Renal cortex interstitium (tissue), 11 donors: ENCODE results near the gene CIITA. TPM values are rescaled to one million over a fixed set of nuclear protein-coding genes. Genes with fewer than 3 reads are reported as not detected.
"Not testable (repeated sequence)": the region's sequence is repeated elsewhere in the genome, so short reads cannot be mapped to it uniquely, and the experiment has no call there.

ENCODE experiments used
- DNase-seq, 11 donors: peaks; one replicate each; pipeline ENCODE4 v3.0.0-alpha.2; 2013; ENCODE audit warnings: low read depth in 9 of 11, low spot score in 4 of 11; ENCODE audit errors: extremely low read depth in 1 of 11
- polyA plus RNA-seq, 3 donors: library from polyadenylated mRNA; unstranded; fragments of 120-200 nt; gene quantifications; one replicate each; pipeline ENCODE4 v1.2.1, GENCODE V29; 2013; ENCODE audit not compliant: insufficient read length in 3 of 3

The CIITA gene
- polyA plus RNA-seq, 3 donors, result 4.8 to 10.7 (median 5.0) TPM

DNA sequence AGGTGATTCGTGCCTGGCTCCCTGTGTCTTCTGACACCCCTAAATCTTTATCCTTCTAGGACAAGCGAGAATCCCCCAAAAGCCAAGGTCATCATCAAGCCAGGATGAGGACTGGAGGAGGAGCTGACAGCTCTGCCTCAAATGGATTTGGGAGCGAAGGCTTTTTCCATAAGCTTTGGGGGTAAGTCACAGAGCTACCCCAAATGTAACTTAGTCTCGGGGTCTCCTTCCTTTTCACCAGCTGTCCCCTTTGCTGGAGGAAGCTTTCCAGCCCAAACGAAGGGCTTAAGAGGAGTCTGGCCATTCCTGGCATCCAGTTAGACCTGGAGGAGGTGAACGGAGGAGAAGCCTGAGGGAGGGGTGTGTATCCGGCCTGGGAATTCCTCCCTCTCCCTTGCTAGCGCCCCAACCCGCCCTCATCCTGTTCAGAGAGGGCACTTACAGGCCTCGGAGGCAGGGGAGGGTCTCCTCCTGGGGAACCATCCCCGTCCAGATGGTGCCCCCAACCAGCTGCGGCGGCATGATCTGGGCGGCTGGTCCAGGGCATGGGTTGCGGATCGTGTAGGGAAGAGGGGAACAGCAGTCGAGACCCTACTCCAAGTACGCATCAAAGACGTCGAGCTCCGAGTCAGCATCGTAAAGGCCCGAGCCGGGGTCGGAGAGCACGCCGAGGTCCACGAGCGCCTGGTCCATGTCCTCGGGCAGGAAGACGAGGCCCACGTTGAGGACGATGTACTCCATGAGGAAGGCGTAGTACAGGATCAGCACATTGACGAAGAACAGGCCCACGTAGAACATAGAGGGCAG, 64.3 kb downstream of the CIITA start:
- no peak for DNase-seq

DNA sequence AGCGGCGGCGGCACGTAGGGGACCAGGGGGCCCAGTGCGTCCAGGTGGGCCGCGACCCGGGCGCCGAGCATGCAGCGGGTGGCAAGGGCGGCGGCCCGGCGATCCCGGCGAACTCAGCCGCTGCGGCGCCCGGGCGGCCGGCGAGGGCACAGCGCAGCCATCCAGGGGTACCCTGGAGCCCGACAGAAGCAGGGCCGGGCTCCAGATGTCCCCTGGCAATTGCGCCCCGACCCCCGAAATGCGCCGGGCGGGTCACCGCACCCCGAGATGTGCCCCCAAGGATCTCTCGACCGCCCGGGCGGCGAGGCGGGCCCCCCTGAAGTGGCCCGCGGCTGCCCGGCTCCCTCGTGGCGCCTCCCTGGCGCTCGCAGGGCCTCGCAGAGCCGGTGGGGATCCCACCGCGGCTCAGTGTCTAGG, 64.9 kb downstream of the CIITA start:
- not testable (repeated sequence) for DNase-seq

DNA sequence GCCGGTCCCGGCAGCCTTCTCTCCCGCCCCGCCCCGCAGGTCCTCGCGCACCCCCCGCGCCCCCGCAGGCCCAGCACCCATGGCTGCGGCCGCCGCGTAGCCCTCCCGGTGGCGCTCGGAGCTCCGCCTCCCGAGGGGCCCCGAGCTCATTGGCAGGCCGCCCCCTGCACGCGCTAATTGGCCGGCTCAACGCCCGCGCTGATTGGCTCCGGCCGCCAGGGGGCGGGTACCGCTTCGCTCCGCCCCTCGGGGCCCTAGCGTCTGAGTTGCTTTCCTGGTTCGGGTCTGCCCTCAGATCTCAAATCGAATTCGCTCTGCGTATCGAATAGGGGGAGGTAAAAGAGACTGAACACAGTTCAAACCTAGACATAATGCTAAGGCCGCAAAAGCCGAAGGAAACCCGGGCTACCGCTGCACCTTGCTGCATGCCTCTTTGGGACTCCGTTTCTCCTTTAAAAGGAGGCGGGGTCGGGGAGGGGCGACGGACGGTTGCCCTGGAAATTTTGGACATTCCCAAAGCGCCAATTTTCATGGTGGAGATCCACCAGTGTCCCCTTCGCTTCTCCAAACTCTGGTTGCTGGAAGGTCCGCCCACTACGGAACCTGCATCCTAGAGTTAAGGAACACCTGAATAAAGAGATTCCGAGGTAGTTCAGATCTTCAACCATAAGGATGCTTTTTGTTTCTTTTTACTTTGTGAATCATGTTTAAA, 65.5 kb downstream of the CIITA start, which contains the start of gene DEXI:
DEXI (minus strand) TSS at position 117 of the 712 bp plus-strand sequence. CDS start 463 bp downstream, outside the sequence.
- peak; percentile 74 to 92 (median 87) for DNase-seq

DNA sequence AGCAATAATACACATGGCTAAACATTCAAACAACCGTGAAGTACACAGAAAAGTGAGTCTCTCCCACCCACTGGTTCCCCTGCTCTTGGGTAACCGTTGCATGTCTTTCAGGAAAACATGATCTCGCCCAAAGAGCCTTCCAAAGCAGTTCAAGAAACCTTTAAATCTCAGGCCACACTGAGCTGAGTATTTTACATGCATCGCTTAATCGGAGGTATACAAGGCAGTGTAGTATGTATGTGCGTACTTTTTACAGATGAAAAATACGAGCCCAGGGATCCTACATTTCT, 66.0 kb downstream of the CIITA start:
- DNase-seq, result no peak

DNA sequence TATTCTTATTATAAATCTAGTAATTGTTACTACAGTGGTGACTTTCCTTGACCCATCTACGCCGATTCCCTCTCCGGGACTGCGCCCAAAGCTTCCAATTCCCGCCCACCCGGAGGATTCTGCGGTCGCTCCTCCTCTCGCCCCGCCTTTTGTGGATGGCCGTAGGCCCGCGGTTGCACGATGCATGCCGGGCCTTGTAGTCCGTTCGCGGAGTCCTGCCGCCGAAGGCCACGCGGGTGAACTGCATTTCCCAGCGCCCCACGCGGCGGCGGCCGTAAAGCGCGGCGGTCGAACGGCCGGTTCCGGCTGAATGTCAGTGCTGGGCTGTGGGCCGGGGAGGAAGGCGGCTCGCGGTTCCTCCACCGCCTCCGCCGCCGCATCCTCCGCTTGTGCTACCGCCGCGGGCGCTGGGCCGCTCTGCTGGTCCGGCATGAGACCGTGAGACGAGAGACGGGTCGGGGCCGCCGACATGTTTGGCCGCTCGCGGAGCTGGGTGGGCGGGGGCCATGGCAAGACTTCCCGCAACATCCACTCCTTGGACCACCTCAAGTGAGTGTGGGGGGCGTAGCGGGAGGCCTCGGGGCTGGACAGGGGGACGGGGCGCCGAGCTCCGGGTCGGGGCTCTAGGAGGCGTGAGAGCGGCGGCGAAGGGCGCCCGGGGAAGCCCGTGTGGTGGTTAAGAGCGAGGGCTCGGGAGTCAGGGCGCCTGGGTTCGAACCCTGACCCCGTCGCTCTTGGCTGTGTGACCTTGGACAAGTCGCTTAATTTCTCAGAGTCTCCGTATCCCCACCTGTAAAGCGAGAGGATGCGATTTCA, 67.5 kb downstream of the CIITA start, which contains the start of gene CLEC16A:
CLEC16A (plus strand) TSS at position 316 of the 816 bp plus-strand sequence; CDS start at position 470, 154 bp downstream.
- DNase-seq, result peak; percentile 78 to 95 (median 92)

DNA sequence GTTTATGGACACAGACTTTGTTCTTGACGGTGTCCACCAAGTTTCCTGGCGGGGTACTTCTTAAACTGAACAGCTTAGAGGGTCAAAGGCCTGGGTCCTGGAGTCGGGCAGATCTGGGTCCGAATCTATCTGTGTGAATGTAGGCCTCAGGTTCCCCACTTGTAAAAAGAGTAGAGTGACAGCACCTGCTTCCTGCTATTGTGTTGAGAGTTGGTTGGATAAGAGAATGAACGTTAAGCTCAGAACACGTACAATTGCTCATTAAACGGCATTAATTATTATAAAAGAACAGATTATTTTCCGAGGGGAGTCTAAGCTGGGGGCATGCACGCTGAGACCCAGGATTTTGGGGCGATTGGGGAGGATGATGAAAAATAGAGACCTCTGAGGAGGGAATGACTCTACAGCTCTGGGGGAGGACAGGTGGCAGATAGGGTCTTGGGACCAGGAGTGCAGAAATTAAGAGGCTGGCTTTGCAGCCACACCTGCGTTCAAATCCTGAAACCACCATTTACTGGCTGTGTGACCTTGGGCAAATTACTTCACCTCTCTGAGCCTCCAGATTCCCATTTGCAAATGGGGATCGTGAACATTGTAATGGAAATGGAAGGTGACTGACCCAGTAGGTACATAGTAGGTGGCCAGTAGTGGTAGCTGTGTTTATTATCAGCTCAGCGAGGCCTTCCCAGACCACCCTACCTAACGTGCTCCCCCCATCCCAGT, 68.2 kb downstream of the CIITA start:
- DNase-seq, result no peak

GRCh38 chr16:10946308-10946707, 69.3 kb downstream of the CIITA start:
- peak in 1 of 11 donors; percentile 32 for DNase-seq

DNA sequence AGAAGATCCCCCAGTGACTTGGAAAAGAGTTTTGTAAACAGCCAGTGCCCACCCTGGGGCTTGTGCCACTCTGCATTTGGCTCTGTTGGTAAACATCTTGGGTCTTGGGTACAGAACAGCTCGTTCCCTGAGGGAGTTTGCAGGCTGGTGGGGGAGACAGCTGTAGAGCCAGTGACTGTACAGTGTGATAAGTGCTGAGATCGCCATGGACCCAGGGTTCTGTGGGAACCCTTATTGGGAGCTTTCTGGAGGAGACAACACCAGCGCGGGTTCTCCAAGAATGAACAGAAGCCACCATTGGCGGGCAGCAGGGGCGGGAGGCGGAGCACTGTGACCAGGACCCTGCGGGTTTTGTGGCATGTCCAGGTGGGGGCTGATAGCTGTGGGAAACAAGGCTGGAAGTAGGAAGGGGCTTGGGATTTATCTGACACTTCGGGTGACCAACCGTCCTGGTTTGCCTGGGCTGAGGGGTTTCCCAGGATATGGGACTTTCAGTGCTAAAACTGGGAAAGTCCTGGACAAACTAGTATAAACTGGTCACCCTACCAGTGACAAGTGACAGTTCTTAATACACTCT, 70.3 kb downstream of the CIITA start:
- DNase-seq, result no peak

GRCh38 chr16:10949424-10949970, 72.5 kb downstream of the CIITA start:
- DNase-seq, result no peak

DNA sequence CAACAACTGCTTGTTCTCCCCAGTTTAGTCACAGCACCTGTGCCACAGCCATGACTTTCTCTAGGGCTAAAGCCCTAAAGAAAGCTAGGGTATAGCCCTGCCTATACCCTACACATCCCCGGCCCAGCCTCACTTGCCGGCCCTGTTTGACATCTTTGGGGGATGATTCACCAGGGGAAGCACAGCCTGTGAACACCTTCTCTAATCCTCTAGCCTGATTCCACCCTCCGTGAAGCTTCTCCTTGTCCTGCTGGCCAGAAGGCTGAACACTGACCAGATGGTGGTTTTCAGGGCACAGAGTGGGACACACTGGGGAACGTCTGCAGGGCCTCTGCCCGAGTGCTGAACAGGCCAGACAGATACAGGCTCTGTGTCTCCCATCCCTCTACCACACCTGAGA, 73.4 kb downstream of the CIITA start:
- DNase-seq, result no peak

DNA sequence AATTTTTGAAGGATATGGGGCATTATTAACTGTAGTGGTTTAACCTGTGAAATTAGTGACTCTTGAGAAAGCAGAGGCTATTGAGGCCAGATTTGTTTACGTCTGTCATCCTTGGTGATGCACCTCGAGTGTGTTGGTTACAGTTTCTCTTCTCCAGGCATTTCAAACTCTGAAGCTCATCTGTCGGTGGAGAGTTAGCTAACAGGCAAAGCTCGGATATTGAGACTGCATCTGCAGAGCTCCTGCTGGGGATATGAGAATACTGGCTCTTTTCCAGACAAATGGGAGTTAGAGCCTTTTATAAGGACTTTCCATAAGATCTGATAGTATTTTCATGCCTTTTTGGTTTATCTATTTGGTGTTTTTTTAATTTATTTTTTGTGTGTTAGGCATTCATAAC, 74.0 kb downstream of the CIITA start:
- no peak for DNase-seq

DNA sequence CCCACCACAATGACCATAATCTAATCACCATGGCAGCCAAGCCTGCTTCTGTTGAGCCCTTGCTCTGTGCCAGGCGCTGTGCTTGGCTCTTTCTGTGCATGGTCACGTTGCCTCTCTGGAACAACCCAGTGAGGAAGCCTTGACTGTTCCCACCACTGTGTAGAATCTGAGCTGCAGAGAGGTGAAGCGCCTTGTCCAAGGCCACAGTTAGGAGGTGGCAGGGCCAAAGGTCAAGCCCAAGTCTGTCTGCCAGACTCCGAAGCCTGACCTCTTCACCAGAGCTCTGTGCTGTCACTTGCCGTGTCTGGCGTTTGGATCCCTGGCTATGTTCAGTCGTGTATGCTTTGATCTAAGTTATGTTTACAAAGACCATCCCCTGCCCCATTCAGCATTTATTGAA, 77.9 kb downstream of the CIITA start:
- DNase-seq, result no peak

DNA sequence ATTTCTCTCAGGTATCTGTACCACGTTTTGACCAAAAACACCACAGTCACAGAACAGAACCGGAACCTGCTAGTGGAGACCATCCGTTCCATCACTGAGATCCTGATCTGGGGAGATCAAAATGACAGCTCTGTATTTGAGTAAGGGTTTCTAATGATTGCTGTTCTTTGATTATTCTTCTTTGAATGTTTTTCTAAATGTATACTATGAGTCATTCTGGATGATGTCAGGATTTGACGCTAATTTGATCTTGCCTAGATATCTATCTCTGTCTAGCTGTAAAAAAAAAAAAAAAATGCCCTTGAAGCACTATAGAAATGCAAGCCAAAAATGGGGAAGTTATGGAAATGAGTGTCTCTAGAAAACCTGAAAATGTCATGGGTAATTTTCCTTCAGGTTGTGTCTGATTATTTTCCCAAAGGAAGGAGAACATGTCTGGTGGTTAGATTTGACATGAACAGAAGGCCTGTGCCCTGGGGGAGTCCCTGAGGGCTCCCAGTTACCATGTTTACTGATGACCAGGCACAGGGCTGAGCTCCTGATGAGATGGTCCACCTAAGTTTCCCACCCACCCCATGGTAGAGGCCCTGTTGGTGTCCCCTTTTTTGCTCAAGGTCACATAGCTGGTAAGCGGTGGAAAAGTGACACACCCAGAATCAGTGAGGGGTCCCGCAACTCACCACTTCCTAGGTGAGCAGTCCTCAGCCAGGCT, 80.9 kb downstream of the CIITA start:
- DNase-seq, result no peak

DNA sequence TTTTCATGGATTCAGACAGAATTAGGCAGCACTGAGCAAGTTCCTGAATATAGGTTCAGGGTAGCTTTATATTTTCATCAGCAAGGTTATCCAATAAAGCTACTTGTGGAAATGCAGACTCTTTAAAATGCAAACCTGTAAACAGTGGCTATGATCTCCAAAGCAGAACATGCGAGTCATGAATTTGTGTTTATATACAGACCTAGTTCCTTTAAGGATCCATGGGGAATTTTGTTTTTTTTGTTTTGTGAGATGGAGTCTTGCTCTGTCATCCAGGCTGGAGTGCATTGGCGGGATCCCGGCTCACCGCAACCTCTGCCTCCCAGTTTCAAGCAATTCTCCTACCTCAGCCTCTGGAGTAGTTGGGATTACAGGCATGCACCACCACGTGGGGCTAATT, 82.2 kb downstream of the CIITA start:
- no peak for DNase-seq

GRCh38 chr16:10961231-10961630, 84.2 kb downstream of the CIITA start:
- DNase-seq, result no peak

DNA sequence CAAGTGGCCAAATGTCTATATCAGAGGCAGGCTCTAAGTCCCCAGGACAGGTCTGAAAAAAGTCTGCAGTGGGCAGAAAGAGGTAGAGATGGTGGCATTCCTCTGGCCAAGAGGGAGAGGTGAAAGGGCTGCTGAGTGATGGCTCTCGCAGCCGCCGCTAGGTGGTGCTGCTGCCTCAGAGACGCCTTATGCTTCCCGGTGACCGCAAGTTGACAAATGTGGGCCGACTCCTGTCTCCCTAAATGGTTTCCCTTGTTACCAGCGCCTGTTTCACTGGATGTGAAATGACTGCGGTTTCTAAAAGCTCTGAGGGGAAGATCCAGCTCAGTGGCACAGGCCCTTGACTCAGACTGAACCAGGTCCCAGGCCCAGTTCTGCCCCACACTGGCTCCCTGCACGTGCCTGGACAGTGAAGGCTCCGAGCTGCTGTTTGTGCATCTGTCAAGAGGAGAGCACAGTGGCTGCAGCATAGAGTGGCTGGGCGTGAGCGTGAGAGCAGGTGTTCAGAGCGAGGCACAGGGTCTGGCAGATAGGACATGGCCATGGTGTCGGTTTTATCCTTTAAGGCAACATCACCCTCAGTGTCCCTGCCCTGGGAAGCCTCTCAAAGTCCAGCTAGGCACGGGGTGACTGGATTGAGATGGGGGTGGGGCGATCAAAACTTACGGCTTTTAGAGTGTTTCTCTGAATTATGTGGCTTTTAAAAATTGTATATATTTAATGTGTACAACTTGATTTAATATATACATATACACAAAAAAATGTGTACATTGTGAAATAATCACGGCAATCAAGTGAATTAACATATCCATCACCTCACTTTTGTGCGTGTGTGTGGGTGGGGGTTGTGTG, 87.3 kb downstream of the CIITA start:
- peak in 9 of 11 donors; percentile 62 to 76 (median 73) for DNase-seq

DNA sequence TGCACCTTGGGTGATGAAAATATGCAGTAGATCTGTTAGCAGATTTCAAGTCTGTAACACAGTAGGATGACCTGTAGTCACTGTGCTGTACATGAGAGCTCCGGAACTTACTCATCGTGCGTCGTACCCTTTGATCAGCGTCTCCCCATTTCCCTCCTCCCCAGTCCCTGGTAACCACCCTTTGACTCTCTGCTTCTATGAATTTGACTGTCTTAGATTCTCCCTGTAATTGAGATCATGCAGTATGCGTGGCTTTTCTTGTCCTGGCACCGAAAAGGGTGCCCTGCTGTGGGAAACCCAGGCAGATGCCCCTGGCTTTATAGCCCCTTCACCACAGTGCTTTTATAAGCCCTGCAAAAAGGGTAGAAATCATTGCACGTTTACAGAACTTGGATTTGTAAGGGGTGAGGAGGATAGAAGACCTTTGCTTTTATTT, 87.9 kb downstream of the CIITA start:
- DNase-seq, result no peak
